Liver (tissue), 9 donors: ENCODE data around the gene NCOR2. TPM values are rescaled to one million over a fixed set of nuclear protein-coding genes. Genes with fewer than 3 reads are reported as not detected.

Source experiments
- DNase-seq: peaks from one replicate; pipeline ENCODE4 v3.0.0-alpha.2; 2017; ENCODE audit warnings: low spot score
- H3K27ac ChIP-seq, 2 donors: one replicate each; pipeline ENCODE4 v1.7.0; 2013; ENCODE audit warnings: inconsistent platforms in 2 of 2, low read length in 2 of 2, control low read depth in 1 of 2, low read depth in 1 of 2, mild to moderate bottlenecking in 1 of 2
- H3K27me3 ChIP-seq, 4 donors: one replicate each; pipeline versions ENCODE4 v1.6.1 to v1.7.0; 2013; ENCODE audit warnings: low read length in 3 of 4, inconsistent platforms in 1 of 4, mild to moderate bottlenecking in 1 of 4, moderate library complexity in 1 of 4; ENCODE audit not compliant: control insufficient read depth in 4 of 4, insufficient read depth in 4 of 4
- H3K36me3 ChIP-seq, 4 donors: one replicate each; pipeline versions ENCODE4 v1.6.1 to v1.7.0; 2013; ENCODE audit warnings: low read length in 3 of 4, mild to moderate bottlenecking in 3 of 4, low read depth in 1 of 4, moderate library complexity in 1 of 4; ENCODE audit not compliant: control insufficient read depth in 4 of 4, insufficient read depth in 3 of 4
- H3K4me1 ChIP-seq, 4 donors: one replicate each; pipeline versions ENCODE4 v1.6.1 to v1.7.0; 2013; ENCODE audit warnings: low read length in 3 of 4, mild to moderate bottlenecking in 3 of 4, moderate library complexity in 1 of 4; ENCODE audit not compliant: control insufficient read depth in 4 of 4, insufficient read depth in 4 of 4
- H3K4me3 ChIP-seq, 3 donors: one replicate each; pipeline versions ENCODE4 v1.6.1 to v1.7.0; 2013; ENCODE audit warnings: low read length in 3 of 3, control low read depth in 1 of 3, low read depth in 1 of 3, mild to moderate bottlenecking in 1 of 3
- H3K9ac ChIP-seq, 2 donors: one replicate each; pipeline ENCODE4 v1.7.0; 2013; ENCODE audit warnings: low read length in 2 of 2, mild to moderate bottlenecking in 2 of 2, moderate library complexity in 2 of 2, control low read depth in 1 of 2, low read depth in 1 of 2
- H3K9me3 ChIP-seq, 4 donors: one replicate each; pipeline versions ENCODE4 v1.6.1 to v1.7.0; 2013; ENCODE audit warnings: low read length in 3 of 4; ENCODE audit not compliant: control insufficient read depth in 4 of 4
- CTCF ChIP-seq: fragments of 150-350 bp; IDR thresholded peaks from 2 replicates; pipeline ENCODE4 v1.5.1; 2017; ENCODE audit warnings: improper control_type of control experiment, low read depth, low read length; ENCODE audit not compliant: missing input control
- EGR1 ChIP-seq, 2 donors: IDR thresholded peaks; 2 replicates each; pipeline ENCODE4 v1.6.1; 2016 to 2018; ENCODE audit warnings: antibody characterized with exemption in 2 of 2, low read depth in 2 of 2
- FOXA1 ChIP-seq: IDR thresholded peaks from 2 replicates; pipeline ENCODE4 v1.6.1; 2016; ENCODE audit warnings: antibody characterized with exemption
- FOXA2 ChIP-seq: IDR thresholded peaks from 2 replicates; pipeline ENCODE4 v1.6.1; 2016; ENCODE audit warnings: antibody characterized with exemption
- GABPA ChIP-seq, 2 donors: IDR thresholded peaks in 1 of 2; conservative IDR thresholded peaks in 1 of 2; 2 replicates each; pipeline ENCODE4 v1.6.1; 2016; ENCODE audit warnings: antibody characterized with exemption in 2 of 2, mild to moderate bottlenecking in 1 of 2, moderate library complexity in 1 of 2
- HNF4A ChIP-seq, 2 donors: conservative IDR thresholded peaks; 2 replicates each; pipeline ENCODE4 v1.6.1; 2016; ENCODE audit warnings: antibody characterized with exemption in 2 of 2, mild to moderate bottlenecking in 2 of 2
- HNF4G ChIP-seq: IDR thresholded peaks from 2 replicates; pipeline ENCODE4 v1.6.1; 2016; ENCODE audit warnings: antibody characterized with exemption
- JUND ChIP-seq, 2 donors: IDR thresholded peaks; 2 replicates each; pipeline ENCODE4 v1.6.1; 2016; ENCODE audit warnings: antibody characterized with exemption in 2 of 2
- MAX ChIP-seq: IDR thresholded peaks from 2 replicates; pipeline ENCODE4 v1.6.1; 2016; ENCODE audit warnings: antibody characterized with exemption
- NR2F2 ChIP-seq: IDR thresholded peaks from 2 replicates; pipeline ENCODE4 v1.6.1; 2016; ENCODE audit warnings: antibody characterized with exemption
- RAD21 ChIP-seq, 2 donors: IDR thresholded peaks; 2 replicates each; pipeline ENCODE4 v1.6.1; 2016; ENCODE audit warnings: antibody characterized with exemption in 2 of 2, mild to moderate bottlenecking in 2 of 2
- REST ChIP-seq: IDR thresholded peaks from 2 replicates; pipeline ENCODE4 v1.6.1; 2016; ENCODE audit warnings: antibody characterized with exemption, mild to moderate bottlenecking
- RXRA ChIP-seq, 2 donors: IDR thresholded peaks; 2 replicates each; pipeline ENCODE4 v1.6.1; 2017 to 2018; ENCODE audit warnings: antibody characterized with exemption in 2 of 2, mild to moderate bottlenecking in 1 of 2
- SP1 ChIP-seq: IDR thresholded peaks from 2 replicates; pipeline ENCODE4 v1.6.1; 2018; ENCODE audit warnings: antibody characterized with exemption, mild to moderate bottlenecking
- TAF1 ChIP-seq: conservative IDR thresholded peaks from 2 replicates; pipeline ENCODE4 v1.6.1; 2016; ENCODE audit warnings: antibody characterized with exemption, mild to moderate bottlenecking
- YY1 ChIP-seq: IDR thresholded peaks from 2 replicates; pipeline ENCODE4 v1.6.1; 2016; ENCODE audit warnings: antibody characterized with exemption, mild to moderate bottlenecking
- ZBTB33 ChIP-seq: IDR thresholded peaks from 2 replicates; pipeline ENCODE4 v1.6.1; 2016; ENCODE audit warnings: antibody characterized with exemption
- WGBS: extraction: QIAGEN DNeasy Blood & Tissue Kit; methylation state at CpG from one replicate; pipeline ENCODE4 v1.1.7; 2013; 5-methylcytosine and 5-hydroxymethylcytosine counted together
- polyA plus RNA-seq, 2 donors: library from polyadenylated mRNA; stranded (reverse) in 1 of 2; unstranded in 1 of 2; fragments of 200-250 nt in 1 of 2; fragments of >200 nt in 1 of 2; fragmentation: Nextera tagmentation in 1 of 2; extraction: Ambion mirVana in 1 of 2; gene quantifications; one replicate each; pipeline versions ENCODE4 v1.2.1 to v1.2.3, GENCODE V29; 2013 to 2015
- total RNA-seq, 2 donors: library from RNA; depleted of rRNA; stranded (reverse); fragments of >200 nt; gene quantifications; one replicate each; pipeline ENCODE4 v1.2.3, GENCODE V29; 2014
- TF ChIP-seq, protein P1 (sequence below): IDR thresholded peaks from 2 replicates; pipeline ENCODE4 v1.6.1; 2016; ENCODE audit warnings: antibody characterized with exemption
- donor health status: healthy.
- donor health status: healthy.
- donor health status: healthy.
- donor health status: healthy.
- donor health status: healthy.

Gene NCOR2
- total and polyA plus RNA-seq, 4 donors = 7.9 to 31.6 (median 18.1) TPM

- Histone ChIP-seq H3K4me1 (peaks cover 21 to 34% (median 25%) of the 10 kb centered on the region in 4 donors), H3K27me3 (no peaks in the 10 kb centered on the region), H3K9ac (no peak overlapping the region), H3K27ac (no peak overlapping the region), H3K9me3 (no peaks in the 10 kb centered on the region), H3K4me3 (no peak overlapping the region), H3K36me3 (no peaks in the 10 kb centered on the region)
- WGBS = 97% methylated on average over 9 of the region's 9 CpGs
- DNase-seq = no peak
- TF ChIP-seq HNF4G = no peak
- TF ChIP-seq TAF1 = no peak
- no peak for TF ChIP-seq FOXA2
- no peak for TF ChIP-seq NR2F2
- no peak for TF ChIP-seq CTCF
- TF ChIP-seq YY1 = no peak
- TF ChIP-seq ZBTB33 = no peak
These were observed 30.8 kb downstream of the NCOR2 start for GRCh38 chr12:124536641-124537040.

GRCh38 chr12:124534776-124535740, 32.4 kb downstream of the NCOR2 start:
- Histone ChIP-seq H3K9ac (no peak overlapping the region), H3K27me3 (no peaks in the 10 kb centered on the region), H3K27ac (no peak overlapping the region), H3K9me3 (no peaks in the 10 kb centered on the region), H3K4me3 (no peak overlapping the region), H3K4me1 (peaks cover 21 to 32% (median 24%) of the 10 kb centered on the region in 4 donors), H3K36me3 (no peaks in the 10 kb centered on the region)
- WGBS = 92% methylated on average over 24 of the region's 24 CpGs
- TF ChIP-seq RXRA (IDR thresholded peaks at IDR 0.05) (no peak), MAX (no peak), GABPA (IDR thresholded peaks at IDR 0.05 in 1 of 2, conservative IDR thresholded peaks at IDR 0.05 in 1 of 2) (no peak), HNF4A (conservative IDR thresholded peaks at IDR 0.05) (no peak), REST (no peak), RAD21 (IDR thresholded peaks at IDR 0.05) (no peak), NR2F2 (no peak), FOXA1 (no peak), CTCF (no peak), SP1 (no peak), FOXA2 (no peak), YY1 (no peak), JUND (IDR thresholded peaks at IDR 0.05) (no peak), EGR1 (IDR thresholded peaks at IDR 0.05; ENCODE audit: low read depth in 2 of 2) (no peak), HNF4G (no peak), ZBTB33 (no peak), TAF1 (no peak)
- TF ChIP-seq, protein P1, sequence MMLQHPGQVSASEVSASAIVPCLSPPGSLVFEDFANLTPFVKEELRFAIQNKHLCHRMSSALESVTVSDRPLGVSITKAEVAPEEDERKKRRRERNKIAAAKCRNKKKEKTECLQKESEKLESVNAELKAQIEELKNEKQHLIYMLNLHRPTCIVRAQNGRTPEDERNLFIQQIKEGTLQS = no peak
- no peak for DNase-seq
